Smooth muscle cell (in vitro differentiated cells): Measurements from ENCODE around the gene BROX. TPM values are rescaled to one million over a fixed set of nuclear protein-coding genes. Genes with fewer than 3 reads are reported as not detected.

Experiments
- DNase-seq: peaks from one replicate; lab custom pipeline; 2025; ENCODE audit not compliant: unreplicated experiment; lab: John Stamatoyannopoulos, UW
- H2AFZ ChIP-seq: fragments of 200-600 bp; sonication (generic); 2 replicates; pipeline ENCODE4 v1.6.0; 2016; ENCODE audit warnings: antibody characterized with exemption, low read depth, mild to moderate bottlenecking
- H3F3A ChIP-seq: fragments of 200-600 bp; sonication (generic); 2 replicates; pipeline ENCODE4 v1.6.0; 2017; ENCODE audit warnings: antibody characterized with exemption, low read depth
- H3K27ac ChIP-seq: fragments of 200-600 bp; sonication (generic); 2 replicates; pipeline ENCODE4 v1.5.1; 2016; ENCODE audit warnings: low read depth, mild to moderate bottlenecking
- H3K27me3 ChIP-seq: fragments of 200-600 bp; sonication (generic); 2 replicates; pipeline ENCODE4 v1.6.1; 2016; ENCODE audit warnings: low read depth, mild to moderate bottlenecking
- H3K36me3 ChIP-seq: fragments of 200-600 bp; sonication (generic); 2 replicates; pipeline ENCODE4 v1.5.1; 2016; ENCODE audit warnings: low read depth
- H3K4me1 ChIP-seq: fragments of 200-600 bp; sonication (generic); 2 replicates; pipeline ENCODE4 v1.5.1; 2016; ENCODE audit warnings: low read depth
- H3K4me2 ChIP-seq: fragments of 200-600 bp; sonication (generic); 2 replicates; pipeline ENCODE4 v1.6.0; 2016; ENCODE audit warnings: mild to moderate bottlenecking
- H3K4me3 ChIP-seq: fragments of 200-600 bp; sonication (generic); 2 replicates; pipeline ENCODE4 v1.5.1; 2016; ENCODE audit warnings: mild to moderate bottlenecking
- H3K79me2 ChIP-seq: fragments of 200-600 bp; sonication (generic); 2 replicates; pipeline ENCODE4 v1.6.0; 2016; ENCODE audit warnings: low read depth, mild to moderate bottlenecking
- H3K9ac ChIP-seq: fragments of 200-600 bp; sonication (generic); 2 replicates; pipeline ENCODE4 v1.6.0; 2016; ENCODE audit warnings: low read depth
- H3K9me3 ChIP-seq: fragments of 200-600 bp; sonication (generic); replicated peaks from 2 replicates; pipeline ENCODE4 v1.5.1; 2016; ENCODE audit warnings: low read depth
- H4K20me1 ChIP-seq: fragments of 200-600 bp; sonication (generic); 2 replicates; pipeline ENCODE4 v1.6.0; 2016; ENCODE audit warnings: low read depth
- CTCF ChIP-seq: fragments of 200-600 bp; sonication (generic); IDR thresholded peaks from 2 replicates; pipeline ENCODE4 v1.5.1; 2017; ENCODE audit warnings: borderline replicate concordance, mild to moderate bottlenecking, antibody characterized with exemption; ENCODE audit not compliant: insufficient read depth, poor library complexity, severe bottlenecking
- WGBS: methylation state at CpG from one replicate; pipeline ENCODE4 v1.1.7; 2016; ENCODE audit warnings: low lambda C conversion rate; 5-methylcytosine and 5-hydroxymethylcytosine counted together
- polyA plus RNA-seq: library from polyadenylated mRNA; unstranded; fragments of >200 nt; fragmentation: Nextera tagmentation; extraction: Ambion mirVana; gene quantifications from 2 replicates; pipeline ENCODE4 v1.2.1, GENCODE V29; 2016
- total RNA-seq: library from RNA; depleted of rRNA; stranded (reverse); fragments of >200 nt; gene quantifications from 2 replicates; pipeline ENCODE4 v1.2.3, GENCODE V29; 2014

BROX gene
- total and polyA plus RNA-seq, 2 experiments from 2014 or later: 13.3 to 64.3 TPM

GRCh38 chr1:222777463-222777862 lies 65.1 kb downstream of the BROX start:
- 97% methylated on average over 1 of the region's 1 CpG for WGBS
- no peak for TF ChIP-seq CTCF

GRCh38 chr1:222777977-222778376 lies 65.6 kb downstream of the BROX start:
- 79% methylated on average over 2 of the region's 2 CpGs for WGBS
- Histone ChIP-seq H3K9me3 (no peaks in the 10 kb centered on the region), H3F3A (no peaks in the 10 kb centered on the region), H4K20me1 (no peaks in the 10 kb centered on the region), H3K4me2 (no peak overlapping the region), H3K27me3 (peaks cover 10% of the 10 kb centered on the region), H3K36me3 (no peaks in the 10 kb centered on the region), H3K27ac (no peak overlapping the region), H3K4me3 (no peak overlapping the region), H3K79me2 (no peaks in the 10 kb centered on the region), H2AFZ (no peak overlapping the region), H3K9ac (no peak overlapping the region), H3K4me1 (no peaks in the 10 kb centered on the region)
- TF ChIP-seq CTCF: no peak
- no peak for DNase-seq

More at GRCh38 chr1:222777463-222777862, 65.1 kb downstream of the BROX start:
- Histone ChIP-seq H3F3A (no peaks in the 10 kb centered on the region), H3K36me3 (no peaks in the 10 kb centered on the region), H3K4me3 (no peak overlapping the region), H3K4me1 (no peaks in the 10 kb centered on the region), H3K79me2 (no peaks in the 10 kb centered on the region), H4K20me1 (no peaks in the 10 kb centered on the region), H2AFZ (no peak overlapping the region), H3K9ac (no peak overlapping the region), H3K9me3 (no peaks in the 10 kb centered on the region), H3K27me3 (peaks cover 10% of the 10 kb centered on the region), H3K4me2 (no peak overlapping the region), H3K27ac (no peak overlapping the region)
- no peak for DNase-seq

GRCh38 chr1:222781251-222781650 lies 68.9 kb downstream of the BROX start:
- Histone ChIP-seq H3K4me1 (no peaks in the 10 kb centered on the region), H3K4me3 (no peak overlapping the region), H3K36me3 (no peaks in the 10 kb centered on the region), H2AFZ (no peak overlapping the region), H3K27me3 (peaks cover 10% of the 10 kb centered on the region), H3K9ac (no peak overlapping the region), H4K20me1 (no peaks in the 10 kb centered on the region), H3K27ac (no peak overlapping the region), H3K9me3 (no peaks in the 10 kb centered on the region), H3K4me2 (no peak overlapping the region), H3F3A (no peaks in the 10 kb centered on the region), H3K79me2 (no peaks in the 10 kb centered on the region)
- no peak for DNase-seq
- TF ChIP-seq CTCF: no peak
- 92% methylated on average over 4 of the region's 4 CpGs for WGBS

GRCh38 chr1:222783051-222783450 lies 70.7 kb downstream of the BROX start:
- Histone ChIP-seq H4K20me1 (no peaks in the 10 kb centered on the region), H3F3A (no peaks in the 10 kb centered on the region), H3K27ac (no peak overlapping the region), H2AFZ (no peak overlapping the region), H3K9ac (no peak overlapping the region), H3K9me3 (no peaks in the 10 kb centered on the region), H3K79me2 (no peaks in the 10 kb centered on the region), H3K4me3 (no peak overlapping the region), H3K4me1 (no peaks in the 10 kb centered on the region), H3K4me2 (no peak overlapping the region), H3K36me3 (no peaks in the 10 kb centered on the region), H3K27me3 (peaks cover 5% of the 10 kb centered on the region)
- TF ChIP-seq CTCF: no peak
- DNase-seq: no peak
